Duodenal mucosa (tissue), 2 donors: Measurements from ENCODE around the gene BARX1.

ENCODE experiments used
- H3K27ac ChIP-seq: one replicate; pipeline ENCODE4 v1.7.0; 2013; ENCODE audit warnings: low read depth, low read length
- H3K27me3 ChIP-seq, 2 donors: one replicate each; pipeline ENCODE4 v1.7.0; 2013; ENCODE audit warnings: low read length in 2 of 2, control low read depth in 1 of 2; ENCODE audit not compliant: insufficient read depth in 2 of 2, control insufficient read depth in 1 of 2
- H3K36me3 ChIP-seq, 2 donors: one replicate each; pipeline ENCODE4 v1.7.0; 2013; ENCODE audit warnings: low read length in 2 of 2, control low read depth in 1 of 2; ENCODE audit not compliant: insufficient read depth in 2 of 2, control insufficient read depth in 1 of 2
- H3K4me1 ChIP-seq, 2 donors: one replicate each; pipeline ENCODE4 v1.7.0; 2013; ENCODE audit warnings: low read length in 2 of 2, control low read depth in 1 of 2; ENCODE audit not compliant: insufficient read depth in 2 of 2, control insufficient read depth in 1 of 2
- H3K4me3 ChIP-seq, 2 donors: one replicate each; pipeline ENCODE4 v1.7.0; 2013; ENCODE audit warnings: low read length in 2 of 2, low read depth in 1 of 2
- H3K9ac ChIP-seq, 2 donors: one replicate each; pipeline ENCODE4 v1.7.0; 2013; ENCODE audit warnings: low read length in 2 of 2, low read depth in 1 of 2
- H3K9me3 ChIP-seq, 2 donors: one replicate each; pipeline ENCODE4 v1.7.0; 2013; ENCODE audit warnings: low read length in 2 of 2, control low read depth in 1 of 2; ENCODE audit not compliant: control insufficient read depth in 1 of 2

BARX1 gene

DNA sequence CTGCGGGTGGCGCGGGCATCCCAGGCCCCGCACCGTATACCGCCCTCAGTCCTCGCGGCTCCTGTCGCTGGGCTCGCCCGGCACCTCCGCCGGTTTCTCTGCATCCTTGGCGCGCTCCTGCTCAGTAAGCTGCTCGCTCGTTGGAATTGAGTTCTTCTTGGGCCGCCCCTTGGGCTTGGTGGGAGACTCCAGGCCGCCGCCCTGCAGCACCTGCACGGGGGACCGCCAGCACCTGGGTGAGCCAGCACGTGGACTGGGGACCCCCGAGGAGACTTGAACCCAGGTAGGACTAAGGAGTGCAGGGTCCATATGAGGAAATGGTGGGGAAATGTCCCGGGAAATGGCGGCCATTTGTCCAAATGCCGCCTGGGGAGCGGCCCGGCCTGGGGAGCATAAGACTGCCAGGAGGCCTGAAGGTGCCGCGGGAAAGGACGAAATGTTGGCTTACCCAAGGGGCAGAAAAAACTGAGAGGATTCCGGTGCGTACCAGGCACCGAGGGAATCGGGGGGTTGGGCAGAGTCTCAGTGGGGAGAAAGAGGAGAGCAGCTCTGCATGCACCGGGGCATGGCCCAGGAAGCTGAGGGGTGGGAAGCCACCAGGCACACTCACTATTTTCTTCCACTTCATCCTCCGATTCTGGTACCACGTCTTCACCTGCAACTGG, 2.9 kb downstream of the BARX1 start:
- H3K4me1 ChIP-seq: peaks cover 0 to 29% of the 10 kb centered on the region in 2 donors
- H3K4me3 ChIP-seq: no peak overlapping the region
- peaks cover 89 to 93% of the 10 kb centered on the region in 2 donors for H3K27me3 ChIP-seq
- H3K27ac ChIP-seq: no peak overlapping the region
- H3K9ac ChIP-seq: no peak overlapping the region
- no peaks in the 10 kb centered on the region for H3K36me3 ChIP-seq
- no peaks in the 10 kb centered on the region for H3K9me3 ChIP-seq

DNA sequence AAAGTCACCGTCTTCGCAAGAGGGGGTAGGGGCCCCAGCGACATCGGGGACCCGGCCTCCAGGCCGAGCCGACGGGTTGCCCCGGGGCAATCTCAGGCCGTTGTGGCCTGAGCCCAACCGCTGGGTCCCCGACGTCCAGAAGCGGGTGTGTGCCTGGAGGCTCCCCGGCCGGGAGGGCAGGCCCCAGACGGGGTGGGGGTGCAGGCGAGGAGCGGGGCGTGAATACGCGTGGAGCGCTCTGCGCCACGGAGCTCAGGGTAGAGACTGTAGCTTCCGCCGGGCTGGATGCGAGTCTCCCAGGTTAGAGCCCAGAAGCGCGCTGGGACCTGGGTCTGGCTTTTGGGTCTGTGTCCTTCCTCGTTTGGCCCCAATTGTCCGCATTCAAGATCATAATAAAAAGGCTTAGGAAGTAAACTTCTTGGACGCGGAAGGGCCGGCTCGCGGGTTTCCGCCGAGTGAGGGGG, 3.5 kb downstream of the BARX1 start:
- peaks cover 88 to 93% of the 10 kb centered on the region in 2 donors for H3K27me3 ChIP-seq
- H3K9ac ChIP-seq: no peak overlapping the region
- no peaks in the 10 kb centered on the region for H3K9me3 ChIP-seq
- H3K4me1 ChIP-seq: peaks cover 0 to 29% of the 10 kb centered on the region in 2 donors
- peak overlapping the region in 1 of 2 donors; percentile 40 for H3K4me3 ChIP-seq
- H3K27ac ChIP-seq: no peak overlapping the region
- no peaks in the 10 kb centered on the region for H3K36me3 ChIP-seq

DNA sequence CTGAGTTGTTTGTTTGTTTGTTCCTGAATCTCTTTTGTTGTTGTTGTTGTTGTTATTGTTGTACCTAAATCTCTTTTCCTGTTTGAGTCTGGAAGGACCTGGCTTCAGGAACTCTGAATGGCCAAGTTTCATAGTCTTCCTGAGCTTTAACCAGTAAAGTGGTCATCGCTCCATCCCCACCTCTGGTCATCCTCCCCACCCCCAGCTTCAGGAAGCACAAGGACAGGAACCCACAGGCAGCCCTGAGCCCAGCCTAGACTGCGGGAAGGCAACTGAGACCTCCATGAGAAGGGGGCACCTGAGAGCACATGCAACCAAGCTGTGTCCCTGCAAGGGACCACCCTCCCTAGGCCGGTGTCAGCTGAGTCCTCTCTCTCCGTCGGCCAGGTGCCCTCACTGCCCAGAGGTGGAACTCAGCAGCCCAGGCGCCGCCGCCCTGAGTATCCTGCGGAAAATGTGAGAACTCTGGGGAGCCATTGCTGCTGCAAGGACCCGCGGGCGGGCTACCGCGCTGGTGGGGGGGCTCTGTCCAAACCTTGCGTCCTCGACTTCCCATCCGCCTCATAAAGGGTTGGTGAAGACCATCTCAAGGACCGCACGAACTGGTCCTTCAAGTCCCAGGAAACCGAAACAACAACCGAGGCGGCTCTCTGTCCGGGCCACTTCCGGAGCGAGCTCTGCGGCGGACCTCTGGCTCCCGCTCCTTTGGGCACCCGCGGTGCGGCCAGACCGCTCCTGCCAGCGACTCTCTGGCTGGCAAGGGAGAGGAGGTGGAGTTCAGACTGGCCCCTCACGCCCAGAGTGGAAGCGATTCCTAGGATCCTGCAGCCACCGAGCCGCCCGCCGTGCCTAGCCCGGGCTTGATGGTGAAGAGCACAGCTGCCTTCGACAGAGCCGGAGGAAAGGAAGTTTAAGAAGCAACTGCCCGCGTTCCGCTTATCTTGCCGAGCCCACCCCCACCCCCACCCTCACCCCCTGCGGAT, 4.2 kb downstream of the BARX1 start:
- Histone ChIP-seq H3K36me3 (no peaks in the 10 kb centered on the region), H3K4me3 (peak overlapping the region; percentile 66 to 73), H3K9ac (no peak overlapping the region), H3K9me3 (no peaks in the 10 kb centered on the region), H3K27ac (no peak overlapping the region), H3K4me1 (peaks cover 4 to 32% of the 10 kb centered on the region in 2 donors), H3K27me3 (peaks cover 88 to 93% of the 10 kb centered on the region in 2 donors)

DNA sequence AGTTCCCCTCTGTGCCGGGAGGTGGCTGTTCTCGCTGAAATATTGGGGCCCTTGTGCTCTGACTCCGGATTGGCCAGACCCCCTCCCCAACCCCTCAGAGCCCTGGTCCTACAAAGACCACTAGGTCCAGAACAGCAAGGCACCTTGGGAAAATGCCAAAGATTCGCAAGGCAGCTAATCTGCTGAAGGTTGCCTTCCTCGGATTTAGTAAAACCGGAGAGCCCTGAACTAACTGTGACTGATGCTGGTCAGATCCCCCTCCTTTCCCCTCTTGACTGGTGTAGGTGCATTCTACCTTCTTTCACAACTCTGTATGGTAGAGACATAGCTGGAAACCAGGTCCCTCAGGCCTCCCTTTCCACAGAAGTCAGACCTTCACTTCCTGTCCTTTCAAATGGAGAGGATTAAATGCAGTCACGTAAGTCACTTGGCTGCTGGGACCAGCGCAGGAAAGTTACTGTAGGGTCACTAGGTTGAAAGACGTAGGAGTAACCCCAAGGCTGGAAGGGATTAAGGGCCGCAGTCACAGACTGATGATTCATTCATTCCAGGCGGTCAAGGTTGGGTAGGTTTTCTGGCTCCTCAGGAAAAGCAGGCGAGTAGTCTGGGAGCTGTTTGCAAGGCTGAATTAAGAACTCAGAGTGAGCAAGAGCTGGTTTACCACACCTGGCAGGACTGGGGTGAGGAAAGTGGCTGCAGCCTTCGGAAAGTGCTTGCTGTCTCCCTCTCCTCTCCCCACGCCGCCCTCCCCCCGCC, 5.3 kb downstream of the BARX1 start:
- Histone ChIP-seq H3K9ac (no peak overlapping the region), H3K9me3 (no peaks in the 10 kb centered on the region), H3K4me3 (no peak overlapping the region), H3K4me1 (peaks cover 10 to 34% of the 10 kb centered on the region in 2 donors), H3K27ac (no peak overlapping the region), H3K36me3 (no peaks in the 10 kb centered on the region), H3K27me3 (peaks cover 93 to 96% of the 10 kb centered on the region in 2 donors)

DNA sequence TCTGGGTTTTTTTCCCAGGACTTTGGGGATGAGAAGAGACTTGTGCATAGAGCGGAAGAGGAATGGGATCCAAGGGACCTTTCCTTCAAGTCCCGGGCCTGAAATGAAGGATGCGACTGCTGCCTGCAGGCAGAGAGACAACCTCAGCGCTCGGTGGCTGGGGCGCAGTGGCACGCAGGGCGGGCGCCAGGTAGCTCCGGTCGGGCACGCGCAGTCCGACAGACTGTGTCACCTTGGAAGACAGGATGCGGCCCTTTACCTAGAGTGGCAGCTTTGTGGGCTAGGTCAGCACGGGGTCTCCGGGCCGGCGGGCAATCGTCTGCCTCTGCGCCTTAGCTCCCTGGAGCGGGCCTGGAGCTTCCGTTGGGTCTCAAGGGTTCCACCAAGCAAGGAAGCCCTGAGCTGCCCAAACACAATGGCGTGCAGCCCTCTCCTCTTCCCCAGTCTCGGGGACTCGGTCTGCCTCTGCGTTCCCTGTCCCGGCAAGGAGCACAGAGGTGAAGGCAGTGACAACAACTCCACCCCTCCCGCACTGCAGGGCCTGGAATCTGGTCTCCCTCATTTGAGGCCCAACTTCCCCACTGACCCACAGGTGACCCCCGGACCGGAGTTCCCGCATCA, 6.0 kb downstream of the BARX1 start:
- H3K9me3 ChIP-seq: no peaks in the 10 kb centered on the region
- no peak overlapping the region for H3K4me3 ChIP-seq
- no peak overlapping the region for H3K9ac ChIP-seq
- peaks cover 93 to 97% of the 10 kb centered on the region in 2 donors for H3K27me3 ChIP-seq
- H3K36me3 ChIP-seq: no peaks in the 10 kb centered on the region
- H3K4me1 ChIP-seq: peaks cover 10 to 34% of the 10 kb centered on the region in 2 donors
- H3K27ac ChIP-seq: no peak overlapping the region

DNA sequence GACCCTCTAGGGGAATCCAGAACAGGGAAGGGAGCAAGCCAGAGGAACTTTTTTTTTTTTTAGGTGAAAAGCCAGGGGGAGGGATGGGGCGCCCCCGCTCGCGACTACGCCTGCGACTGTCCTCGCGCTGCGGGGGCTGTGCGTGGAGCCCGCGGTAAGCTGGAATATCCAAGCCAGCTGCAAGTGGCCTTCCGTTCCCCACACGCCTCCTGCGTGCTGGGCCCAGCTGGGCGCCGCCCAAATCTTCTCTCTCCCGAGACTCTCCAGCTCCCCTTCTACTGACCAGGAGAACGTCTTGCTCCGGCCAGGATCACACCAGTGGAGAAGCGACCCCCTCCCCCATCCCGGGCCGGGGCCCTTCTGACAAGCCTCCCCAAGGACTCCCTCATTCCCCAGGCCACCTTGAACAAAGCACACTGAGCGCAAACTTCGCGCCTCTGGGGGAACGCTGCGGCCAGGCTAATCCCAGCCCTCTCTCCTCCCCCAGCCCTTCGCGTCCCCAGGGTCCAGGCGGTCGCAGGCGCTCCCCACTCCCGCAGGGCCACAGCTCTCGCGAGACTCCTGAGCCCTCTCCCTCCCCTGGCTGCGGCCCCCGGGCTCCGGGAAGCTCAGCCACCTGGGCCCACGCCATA, 6.6 kb downstream of the BARX1 start:
- Histone ChIP-seq H3K4me1 (peaks cover 10 to 34% of the 10 kb centered on the region in 2 donors), H3K27ac (no peak overlapping the region)

DNA sequence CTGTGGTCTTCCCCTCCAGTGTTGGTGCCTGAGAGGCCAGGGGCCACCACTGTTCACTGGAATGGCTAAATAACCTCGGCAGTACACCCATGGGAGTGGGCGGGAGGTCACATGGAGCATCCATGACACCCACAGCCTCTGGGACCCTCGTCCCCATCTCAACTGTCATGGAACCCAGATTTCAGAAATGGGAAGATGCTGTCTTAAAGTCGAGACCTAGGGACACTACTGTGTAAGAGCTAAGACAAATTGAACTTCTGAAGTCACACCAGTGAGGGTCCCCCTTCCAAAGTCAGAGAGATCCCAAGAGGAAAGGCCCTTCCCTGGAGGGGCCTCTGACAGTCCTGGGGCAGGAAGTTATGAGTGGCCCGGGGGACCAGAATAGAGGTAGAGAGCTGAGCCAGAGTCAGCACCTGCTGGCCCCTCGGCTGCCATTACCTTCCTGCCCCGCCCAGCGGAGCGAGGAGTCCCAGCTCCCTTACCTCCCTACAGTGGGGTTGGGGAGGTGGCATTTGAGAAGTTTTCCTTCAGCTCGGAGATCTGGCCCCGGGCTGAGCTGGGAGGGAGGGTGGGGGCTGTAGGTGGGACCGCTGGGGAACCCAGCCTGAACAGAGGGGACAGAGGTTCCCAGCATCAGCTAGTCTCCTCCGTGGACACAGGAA, 7.6 kb downstream of the BARX1 start:
- peaks cover 10 to 24% of the 10 kb centered on the region in 2 donors for H3K4me1 ChIP-seq
- no peak overlapping the region for H3K4me3 ChIP-seq
- H3K9me3 ChIP-seq: no peaks in the 10 kb centered on the region
- H3K36me3 ChIP-seq: no peaks in the 10 kb centered on the region
- H3K9ac ChIP-seq: no peak overlapping the region
- no peak overlapping the region for H3K27ac ChIP-seq
- H3K27me3 ChIP-seq: peaks cover 91 to 95% of the 10 kb centered on the region in 2 donors

More for the DNA sequence above, 6.6 kb downstream of the BARX1 start:
- peaks cover 93 to 97% of the 10 kb centered on the region in 2 donors for H3K27me3 ChIP-seq
- no peak overlapping the region for H3K9ac ChIP-seq
- H3K36me3 ChIP-seq: no peaks in the 10 kb centered on the region
- H3K9me3 ChIP-seq: no peaks in the 10 kb centered on the region
- no peak overlapping the region for H3K4me3 ChIP-seq

DNA sequence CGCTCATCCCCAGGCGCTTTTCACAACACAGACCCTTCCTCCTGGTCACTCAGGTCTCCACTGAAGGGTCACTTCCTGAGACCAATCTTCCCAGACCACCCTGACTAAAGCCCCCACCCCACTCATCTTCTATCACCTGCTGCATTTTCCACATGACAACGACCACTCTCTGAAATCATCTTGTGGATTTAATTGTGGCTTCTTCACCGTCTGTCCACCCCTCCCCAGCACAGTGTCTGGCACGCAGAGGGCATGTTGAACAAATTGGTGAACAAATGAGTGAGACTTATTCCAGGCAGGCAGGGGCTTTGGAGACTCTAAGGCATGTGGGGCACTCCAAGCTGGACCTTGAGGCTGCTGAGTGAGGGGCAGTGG, 8.8 kb downstream of the BARX1 start:
- Histone ChIP-seq H3K4me3 (peak overlapping the region in 1 of 2 donors; percentile 61), H3K9ac (no peak overlapping the region), H3K27me3 (peaks cover 87 to 92% of the 10 kb centered on the region in 2 donors), H3K4me1 (peaks cover 10 to 14% of the 10 kb centered on the region in 2 donors), H3K36me3 (no peaks in the 10 kb centered on the region), H3K9me3 (no peaks in the 10 kb centered on the region), H3K27ac (no peak overlapping the region)
